A549 (cell line): Measurements from ENCODE around the gene NOC3L. TPM values are rescaled to one million over a fixed set of nuclear protein-coding genes. Genes with fewer than 3 reads are reported as not detected.

ENCODE experiments used
- ATAC-seq, 2 experiments: fragments of 200-7000 bp in 1 of 2; fragments of >200 bp in 1 of 2; cut with Nextera tagmentation in 1 of 2; cut with Tn5 transposase in 1 of 2; 3 replicates each; pipeline versions ENCODE4 v1.8.0 to v1.9.1; 2018 to 2020; ENCODE audit warnings: mild to moderate bottlenecking in 1 of 2, moderate library complexity in 1 of 2
- CTCF ChIA-PET: fragments of 300-600 bp; sonication (Branson Sonifier 250); formaldehyde crosslinking; extraction: SDS; loops from one replicate; lab custom pipeline; 2021; ENCODE audit warnings: antibody characterized with exemption, inconsistent platforms; lab: Yijun Ruan, JAX
- POLR2A ChIA-PET: fragments of 350-600 bp; formaldehyde crosslinking; extraction: SDS; loops from one replicate; lab custom pipeline; 2021; ENCODE audit warnings: antibody characterized with exemption, inconsistent platforms; lab: Yijun Ruan, JAX
- DNase-seq, 2 experiments: peaks; one replicate each; pipeline versions ENCODE4 v3.0.0 to v3.0.0-alpha.2; 2011 to 2016; ENCODE audit warnings: low read depth in 1 of 2, low spot score in 1 of 2
- FAIRE-seq: peaks from 2 replicates; lab custom pipeline; 2011; peaks lifted over from hg19 to GRCh38; lab: Jason Lieb, UNC
- H3K27ac ChIP-seq, 2 experiments: fragments of >200 bp; sonication (Bioruptor Twin); formaldehyde crosslinking; 3 replicates each; pipeline ENCODE4 v1.5.1; 2016 to 2017
- H3K4me1 ChIP-seq: fragments of >200 bp; sonication (Bioruptor Twin); formaldehyde crosslinking; 3 replicates; pipeline ENCODE4 v1.6.1; 2016
- H3K4me2 ChIP-seq: fragments of >200 bp; sonication (Bioruptor Twin); formaldehyde crosslinking; 3 replicates; pipeline ENCODE4 v1.6.1; 2016
- H3K4me3 ChIP-seq: fragments of >200 bp; sonication (Bioruptor Twin); formaldehyde crosslinking; 3 replicates; pipeline ENCODE4 v1.5.1; 2016
- H3K9me3 ChIP-seq: fragments of >200 bp; sonication (Bioruptor Twin); formaldehyde crosslinking; 3 replicates; pipeline ENCODE4 v1.6.1; 2016
- BCL3 ChIP-seq: fragments of >200 bp; sonication (Bioruptor Twin); formaldehyde crosslinking; IDR thresholded peaks from 3 replicates; pipeline ENCODE4 v1.6.1; 2016
- BHLHE40 ChIP-seq: IDR thresholded peaks from 2 replicates; pipeline ENCODE4 v1.6.1; 2012; ENCODE audit warnings: low read depth, low read length, inconsistent platforms
- CBX2 ChIP-seq: fragments of 200-600 bp; sonication (generic); IDR thresholded peaks from 2 replicates; pipeline ENCODE4 v1.6.1; 2016; ENCODE audit warnings: low read depth, mild to moderate bottlenecking, borderline replicate concordance
- CEBPB ChIP-seq, 2 experiments: fragments of >200 bp in 1 of 2; sonication (Bioruptor Twin) in 1 of 2; formaldehyde crosslinking in 1 of 2; IDR thresholded peaks; 2 replicates each; pipeline ENCODE4 v1.6.1; 2012 to 2016
- CHD2 ChIP-seq: fragments of 150-350 bp; IDR thresholded peaks from 2 replicates; pipeline ENCODE4 v1.6.1; 2014; ENCODE audit warnings: low read length; ENCODE audit not compliant: partially characterized antibody
- ESRRA ChIP-seq: fragments of 150-350 bp; IDR thresholded peaks from 2 replicates; pipeline ENCODE4 v1.6.1; 2014; ENCODE audit warnings: mild to moderate bottlenecking, low read length, borderline replicate concordance
- FOSL2 ChIP-seq, 2 experiments: fragments of 450-650 bp in 1 of 2; fragments of >200 bp in 1 of 2; sonication (Bioruptor Twin) in 1 of 2; formaldehyde crosslinking; IDR thresholded peaks; 2 replicates each; pipeline versions ENCODE4 v1.5.0 to v1.6.1; 2016 to 2020; ENCODE audit warnings: mild to moderate bottlenecking in 1 of 2, moderate library complexity in 1 of 2
- HDAC2 ChIP-seq: fragments of 200-600 bp; sonication (generic); IDR thresholded peaks from 2 replicates; pipeline ENCODE4 v1.6.1; 2016
- HOXA7 ChIP-seq: fragments of 250-450 bp; sonication (Bioruptor Pico); IDR thresholded peaks from 2 replicates; pipeline ENCODE4 v1.5.0; 2020; ENCODE audit warnings: mild to moderate bottlenecking, moderate library complexity
- JUN ChIP-seq, 2 experiments: fragments of >200 bp; sonication (Bioruptor Twin); formaldehyde crosslinking; IDR thresholded peaks; 2 replicates in 1 of 2; 3 replicates in 1 of 2; pipeline ENCODE4 v1.6.1; 2016 to 2017
- KDM1A ChIP-seq: fragments of 200-600 bp; sonication (generic); IDR thresholded peaks from 2 replicates; pipeline ENCODE4 v1.6.1; 2016; ENCODE audit warnings: low read depth, mild to moderate bottlenecking
- KDM5A ChIP-seq: fragments of 200-600 bp; sonication (generic); IDR thresholded peaks from 2 replicates; pipeline ENCODE4 v1.6.1; 2016; ENCODE audit warnings: antibody characterized with exemption, mild to moderate bottlenecking
- MAX ChIP-seq: IDR thresholded peaks from 2 replicates; pipeline ENCODE4 v1.6.1; 2012
- NFE2L2 ChIP-seq: fragments of 150-350 bp; conservative IDR thresholded peaks from 2 replicates; pipeline ENCODE4 v1.6.1; 2014; ENCODE audit warnings: low read length
- NPAS2 ChIP-seq: fragments of 250-450 bp; sonication (Bioruptor Pico); IDR thresholded peaks from 2 replicates; pipeline ENCODE4 v1.8.0; 2022; ENCODE audit warnings: mild to moderate bottlenecking, moderate library complexity, borderline replicate concordance
- NR3C1 ChIP-seq: fragments of >200 bp; sonication (Bioruptor Twin); formaldehyde crosslinking; IDR thresholded peaks from 3 replicates; pipeline ENCODE4 v1.6.1; 2017
- PHF8 ChIP-seq: fragments of 200-600 bp; sonication (generic); IDR thresholded peaks from 2 replicates; pipeline ENCODE4 v1.6.1; 2016; ENCODE audit warnings: low read depth, mild to moderate bottlenecking, antibody characterized with exemption, moderate library complexity, borderline replicate concordance
- POLR2A ChIP-seq: IDR thresholded peaks from 2 replicates; pipeline ENCODE4 v1.6.1; 2012; ENCODE audit warnings: mild to moderate bottlenecking, low read length
- POLR2AphosphoS2 ChIP-seq: conservative IDR thresholded peaks from 2 replicates; pipeline ENCODE4 v1.6.1; 2012; ENCODE audit warnings: low read length, improper control_type of control experiment, inconsistent platforms
- RAD21 ChIP-seq, 2 experiments: fragments of >200 bp in 1 of 2; sonication (Bioruptor Twin) in 1 of 2; formaldehyde crosslinking in 1 of 2; IDR thresholded peaks in 1 of 2; conservative IDR thresholded peaks in 1 of 2; 2 replicates in 1 of 2; 3 replicates in 1 of 2; pipeline ENCODE4 v1.6.1; 2012 to 2018; ENCODE audit warnings: inconsistent platforms in 1 of 2
- RFX5 ChIP-seq: fragments of 450-650 bp; IDR thresholded peaks from 2 replicates; pipeline ENCODE4 v1.7.1; 2014; ENCODE audit warnings: antibody characterized with exemption, mild to moderate bottlenecking, moderate library complexity
- RNF2 ChIP-seq: fragments of 200-600 bp; sonication (generic); IDR thresholded peaks from 2 replicates; pipeline ENCODE4 v1.6.1; 2016; ENCODE audit warnings: low read depth, mild to moderate bottlenecking, antibody characterized with exemption, moderate library complexity, borderline replicate concordance
- TFCP2L1 ChIP-seq: fragments of 250-450 bp; sonication (Bioruptor Pico); IDR thresholded peaks from 2 replicates; pipeline ENCODE4 v1.5.0; 2021; ENCODE audit warnings: mild to moderate bottlenecking
- TP53 ChIP-seq: fragments of 250-450 bp; sonication (Bioruptor Pico); IDR thresholded peaks from 2 replicates; pipeline ENCODE4 v1.5.0; 2021; ENCODE audit warnings: mild to moderate bottlenecking, moderate library complexity
- ZFP36 ChIP-seq: fragments of 450-650 bp; IDR thresholded peaks from 2 replicates; pipeline ENCODE4 v1.6.1; 2014; ENCODE audit warnings: borderline replicate concordance; ENCODE audit not compliant: partially characterized antibody
- WGBS: methylation state at CpG from one replicate; pipeline ENCODE4 v1.1.6; 2017; ENCODE audit errors: missing lambda C conversion rate; 5-methylcytosine and 5-hydroxymethylcytosine counted together
- polyA plus RNA-seq, 4 experiments: library from polyadenylated mRNA; depleted of rRNA in 3 of 4; stranded (reverse); fragments of >200 nt; fragmentation: RNase III in 1 of 4; extraction: RNeasy Plus Mini Kit Qiagen cat#74134 plus additional on column Dnase treatment in 1 of 4; gene quantifications; 2 replicates in 3 of 4; 3 replicates in 1 of 4; pipeline ENCODE4 v1.2.3, GENCODE V29; 2011 to 2017
- TF ChIP-seq, protein P1 (sequence below): fragments of 250-450 bp; sonication (Bioruptor Pico); IDR thresholded peaks from 2 replicates; pipeline ENCODE4 v1.5.0; 2021; ENCODE audit warnings: mild to moderate bottlenecking, moderate library complexity, borderline replicate concordance
- TF ChIP-seq, protein P2 (sequence below): IDR thresholded peaks from 2 replicates; pipeline ENCODE4 v1.6.1; 2012

The NOC3L gene
- polyA plus RNA-seq, 2 of the 4 experiments (the other 2 are of a cell fraction), result 23.1 to 41.9 TPM

DNA sequence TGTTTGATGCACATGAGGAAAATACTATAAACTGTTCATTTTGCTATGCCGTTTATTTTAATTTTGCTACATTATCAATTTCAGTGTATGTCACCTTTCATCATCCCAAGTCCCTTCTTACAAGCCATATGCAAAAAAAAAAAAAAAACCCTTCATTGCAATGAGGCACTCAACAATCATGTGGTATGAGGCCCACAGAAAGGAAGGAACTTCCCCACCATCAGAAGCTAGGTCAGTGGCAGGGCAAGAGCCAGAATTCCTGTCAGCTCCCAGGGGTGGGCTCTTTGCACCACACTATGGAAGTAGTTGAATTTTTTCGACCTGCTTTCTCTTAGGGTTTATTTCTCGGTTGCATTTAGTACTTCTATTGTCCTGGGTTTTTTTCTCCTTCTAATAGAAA, 75.4 kb downstream of the NOC3L start:
- Histone ChIP-seq H3K4me2 (no peak overlapping the region), H3K9me3 (no peaks in the 10 kb centered on the region), H3K27ac (no peak overlapping the region), H3K4me1 (no peaks in the 10 kb centered on the region), H3K4me3 (no peak overlapping the region)
- 93% methylated on average over 3 of the region's 3 CpGs for WGBS
- ChIA-PET CTCF (interaction anchor here (1.0 to 3.8 kb wide), 5 partner anchors 11 to 157 kb away, joined by 3 to 20 read pairs (median 6); no protein-coding TSS in a partner anchor), POLR2A (no interaction called here)
- DNase-seq (no peak), ATAC-seq (no peak), FAIRE-seq (no peak)
- TF ChIP-seq BCL3, result no peak
- TF ChIP-seq NFE2L2, result no peak
- no peak for TF ChIP-seq MAX
- TF ChIP-seq KDM5A, result no peak
- TF ChIP-seq HDAC2, result no peak
- TF ChIP-seq, protein P1, sequence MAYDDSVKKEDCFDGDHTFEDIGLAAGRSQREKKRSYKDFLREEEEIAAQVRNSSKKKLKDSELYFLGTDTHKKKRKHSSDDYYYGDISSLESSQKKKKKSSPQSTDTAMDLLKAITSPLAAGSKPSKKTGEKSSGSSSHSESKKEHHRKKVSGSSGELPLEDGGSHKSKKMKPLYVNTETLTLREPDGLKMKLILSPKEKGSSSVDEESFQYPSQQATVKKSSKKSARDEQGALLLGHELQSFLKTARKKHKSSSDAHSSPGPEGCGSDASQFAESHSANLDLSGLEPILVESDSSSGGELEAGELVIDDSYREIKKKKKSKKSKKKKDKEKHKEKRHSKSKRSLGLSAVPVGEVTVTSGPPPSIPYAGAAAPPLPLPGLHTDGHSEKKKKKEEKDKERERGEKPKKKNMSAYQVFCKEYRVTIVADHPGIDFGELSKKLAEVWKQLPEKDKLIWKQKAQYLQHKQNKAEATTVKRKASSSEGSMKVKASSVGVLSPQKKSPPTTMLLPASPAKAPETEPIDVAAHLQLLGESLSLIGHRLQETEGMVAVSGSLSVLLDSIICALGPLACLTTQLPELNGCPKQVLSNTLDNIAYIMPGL (CRISPR knock-in tag), result no peak
- no peak for TF ChIP-seq HOXA7 (CRISPR knock-in tag)
- TF ChIP-seq PHF8, result no peak

- POLR2A ChIA-PET, result interaction anchor here (0.5 kb wide), 1 partner anchor 699 kb away, joined by 3 read pairs; no protein-coding TSS in a partner anchor
- 74% methylated on average over 4 of the region's 4 CpGs for WGBS
- TF ChIP-seq FOSL2 (IDR thresholded peaks at IDR 0.05) (no peak), FOSL2 (CRISPR knock-in tag; IDR thresholded peaks at IDR 0.05) (no peak), NPAS2 (no peak), PHF8 (no peak), NR3C1 (no peak), POLR2AphosphoS2 (no peak), BHLHE40 (no peak), TP53 (CRISPR knock-in tag) (no peak), CEBPB (IDR thresholded peaks at IDR 0.05) (no peak), ESRRA (no peak), TFCP2L1 (CRISPR knock-in tag) (no peak), HOXA7 (CRISPR knock-in tag) (no peak)
- TF ChIP-seq, protein P1 (CRISPR knock-in tag), result no peak
- Histone ChIP-seq H3K4me3 (no peak overlapping the region), H3K27ac (no peak overlapping the region), H3K9me3 (no peaks in the 10 kb centered on the region), H3K4me1 (no peaks in the 10 kb centered on the region), H3K4me2 (no peak overlapping the region)
- no peak for FAIRE-seq
- ATAC-seq, result no peak
- CTCF ChIA-PET, result interaction anchor here (1.0 to 3.8 kb wide), 4 partner anchors 11 to 40 kb away, joined by 3 to 20 read pairs (median 6); no protein-coding TSS in a partner anchor
- no peak for DNase-seq
These were observed 75.8 kb downstream of the NOC3L start for GRCh38 chr10:94286901-94287300.

DNA sequence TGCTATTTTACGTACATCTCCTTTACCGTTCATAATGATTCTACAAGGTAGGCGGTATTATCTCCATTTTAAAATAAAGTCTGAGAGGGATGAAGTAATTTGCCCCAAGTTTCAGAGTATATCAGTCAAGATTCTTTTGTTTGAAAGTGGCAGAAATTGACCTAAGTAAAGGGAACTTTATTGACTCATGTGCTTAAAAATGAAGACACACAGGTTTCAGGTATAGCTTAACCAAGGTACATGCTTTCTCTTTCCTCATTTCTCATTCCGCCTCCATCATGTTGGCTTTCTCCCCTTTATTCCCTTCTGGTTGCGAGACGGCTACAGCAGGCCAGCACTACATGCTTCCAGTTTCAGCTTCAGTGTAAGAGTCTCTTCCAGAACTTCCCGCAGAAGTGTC, 77.5 kb downstream of the NOC3L start:
- FAIRE-seq, result no peak

More for the DNA sequence above, 77.5 kb downstream of the NOC3L start:
- 94% methylated on average over 7 of the region's 7 CpGs for WGBS
- Histone ChIP-seq H3K4me3 (no peak overlapping the region), H3K9me3 (no peaks in the 10 kb centered on the region), H3K4me2 (no peak overlapping the region), H3K27ac (no peak overlapping the region), H3K4me1 (no peaks in the 10 kb centered on the region)
- ChIA-PET POLR2A (no interaction called here), CTCF (interaction anchor here (0.6 to 1.4 kb wide), 4 partner anchors 21 to 437 kb away, joined by 3 read pairs; no protein-coding TSS in a partner anchor)
- no peak for ATAC-seq
- no peak for TF ChIP-seq CHD2
- TF ChIP-seq RNF2, result no peak
- no peak for TF ChIP-seq RFX5
- no peak for TF ChIP-seq PHF8
- no peak for TF ChIP-seq HOXA7 (CRISPR knock-in tag)
- no peak for TF ChIP-seq NPAS2
- TF ChIP-seq RAD21 (conservative IDR thresholded peaks at IDR 0.05 in 1 of 2, IDR thresholded peaks at IDR 0.05 in 1 of 2), result no peak
- TF ChIP-seq, protein P2, sequence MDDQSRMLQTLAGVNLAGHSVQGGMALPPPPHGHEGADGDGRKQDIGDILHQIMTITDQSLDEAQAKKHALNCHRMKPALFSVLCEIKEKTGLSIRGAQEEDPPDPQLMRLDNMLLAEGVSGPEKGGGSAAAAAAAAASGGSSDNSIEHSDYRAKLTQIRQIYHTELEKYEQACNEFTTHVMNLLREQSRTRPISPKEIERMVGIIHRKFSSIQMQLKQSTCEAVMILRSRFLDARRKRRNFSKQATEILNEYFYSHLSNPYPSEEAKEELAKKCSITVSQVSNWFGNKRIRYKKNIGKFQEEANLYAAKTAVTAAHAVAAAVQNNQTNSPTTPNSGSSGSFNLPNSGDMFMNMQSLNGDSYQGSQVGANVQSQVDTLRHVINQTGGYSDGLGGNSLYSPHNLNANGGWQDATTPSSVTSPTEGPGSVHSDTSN, result no peak
- no peak for TF ChIP-seq ZFP36
- no peak for TF ChIP-seq JUN (IDR thresholded peaks at IDR 0.05)
- no peak for TF ChIP-seq CBX2
- no peak for TF ChIP-seq KDM1A
- no peak for TF ChIP-seq POLR2A
- DNase-seq, result no peak
